Inflammatory macrophage treated with lipopolysaccharide for 1 hour (primary cell): ENCODE measurements around the gene GGT6.
A peak's percentile ranks its signal among the peaks of the same experiment; 100 is the strongest.
"Not testable (repeated sequence)": the region's sequence is repeated elsewhere in the genome, so short reads cannot be mapped to it uniquely, and the experiment has no call there.

ENCODE experiments used
- DNase-seq, 2 donors: peaks; one replicate each; pipeline ENCODE4 v3.0.0-alpha.2; 2020 to 2022

Gene GGT6

DNA sequence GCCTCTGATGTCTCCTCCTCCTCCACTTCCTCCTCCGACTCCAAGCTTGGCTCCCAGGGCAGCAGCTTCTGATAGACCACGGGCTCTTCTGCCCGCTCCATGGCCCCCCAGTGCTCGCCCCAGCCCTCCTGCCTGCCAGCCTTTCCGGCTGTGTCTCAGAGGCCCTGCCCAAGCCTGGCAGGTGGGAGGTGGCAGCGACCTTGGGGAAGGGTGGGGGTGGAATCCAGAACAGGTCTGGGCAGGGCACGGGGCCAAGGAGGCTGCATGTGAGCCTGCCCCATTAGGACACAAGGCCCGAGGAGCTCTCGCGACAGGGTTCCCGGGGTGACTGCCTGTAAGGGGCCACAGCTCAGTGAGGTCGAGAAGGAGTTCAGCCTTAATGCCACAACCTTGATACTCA is at the start of gene GGT6:
GGT6 (minus strand) TSS at position 157 of the 400 bp plus-strand sequence; CDS start at position 101, 56 bp downstream.
- DNase-seq, result no peak

- no peak for DNase-seq
These were observed 49.8 kb upstream of the GGT6 start for GRCh38 chr17:4610162-4610561.

- no peak for DNase-seq
These were observed 49.4 kb upstream of the GGT6 start for GRCh38 chr17:4609761-4610160.

DNA sequence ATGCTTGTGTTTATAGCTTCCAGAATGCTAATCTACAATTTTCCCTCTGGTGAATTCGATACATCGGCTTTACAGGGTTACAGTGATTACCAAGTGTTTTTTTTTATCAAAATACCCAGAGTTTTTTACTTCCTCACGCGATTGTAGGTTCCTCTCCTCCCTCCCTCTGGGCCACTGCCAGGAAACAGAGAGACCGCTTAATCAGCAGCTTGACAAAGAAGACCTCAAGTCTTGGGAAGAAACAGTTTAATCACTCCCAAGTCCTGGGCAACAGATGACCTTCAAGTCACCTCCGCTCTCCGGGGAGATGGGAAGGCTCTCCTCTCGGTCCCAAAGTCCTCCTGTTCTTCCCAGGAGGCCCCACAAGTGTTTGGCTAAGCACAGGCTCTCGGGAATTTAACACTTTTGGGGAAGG is 47.4 kb upstream of the GGT6 start:
- peak; percentile 71 to 76 for DNase-seq

DNA sequence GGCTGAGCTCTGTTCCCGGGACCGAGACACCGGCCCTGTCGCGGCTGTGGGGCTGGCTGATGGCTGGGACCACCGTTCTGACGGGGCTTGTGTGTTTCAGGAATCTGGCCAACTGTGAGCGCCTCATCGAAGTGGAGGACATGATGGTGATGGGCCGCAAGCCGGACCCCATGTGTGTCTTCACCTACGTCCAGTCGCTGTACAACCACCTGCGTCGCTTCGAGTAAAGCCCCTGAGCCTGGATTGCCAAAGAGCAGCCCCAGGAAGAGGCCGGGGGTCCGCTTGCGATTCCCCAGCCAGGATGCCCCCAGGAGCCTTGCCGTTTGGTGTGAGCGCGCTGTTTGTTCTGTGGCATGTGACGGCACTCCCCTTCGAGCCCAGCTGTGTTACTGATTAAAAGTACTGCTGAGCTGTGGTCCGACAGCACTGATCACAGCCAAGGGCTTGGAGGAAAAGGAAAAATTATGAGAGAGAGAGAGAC is 46.9 kb upstream of the GGT6 start:
- DNase-seq, result no peak

GRCh38 chr17:4605826-4606225 is 45.4 kb upstream of the GGT6 start:
- peak; percentile 27 to 68 for DNase-seq

GRCh38 chr17:4604736-4605135 is 44.4 kb upstream of the GGT6 start:
- DNase-seq, result not testable (repeated sequence)

DNA sequence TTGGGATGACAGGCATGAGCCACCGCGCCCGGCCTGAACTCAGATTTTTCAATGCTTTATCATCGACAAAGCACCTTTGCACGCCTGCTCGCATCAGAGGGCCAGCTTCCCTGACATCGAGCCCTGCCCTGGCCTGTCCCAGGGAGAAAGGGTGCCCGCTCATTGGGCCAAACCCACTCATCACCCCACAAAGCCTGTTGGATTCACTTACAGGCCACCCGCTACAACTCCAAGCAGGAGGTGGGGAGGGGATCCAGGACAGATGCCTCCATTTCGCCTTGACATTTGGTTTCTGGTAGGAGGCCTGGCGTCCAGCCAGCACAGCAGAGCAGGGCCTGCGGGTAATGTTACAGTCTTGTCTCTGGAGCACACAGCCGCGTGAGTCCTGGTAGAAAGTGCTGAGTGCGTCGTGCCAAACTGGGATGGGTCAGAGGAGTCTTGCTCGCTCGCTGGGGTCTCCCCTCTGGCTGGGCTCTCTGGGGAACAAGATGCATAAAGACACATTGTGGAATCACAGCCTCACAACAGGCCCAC is 43.8 kb upstream of the GGT6 start:
- no peak for DNase-seq

GRCh38 chr17:4602041-4602440 is 41.7 kb upstream of the GGT6 start:
- DNase-seq, result no peak

- no peak for DNase-seq
These were observed 40.9 kb upstream of the GGT6 start for GRCh38 chr17:4601326-4601725.

- no peak for DNase-seq
These were observed 40.2 kb upstream of the GGT6 start for GRCh38 chr17:4600563-4600962.

DNA sequence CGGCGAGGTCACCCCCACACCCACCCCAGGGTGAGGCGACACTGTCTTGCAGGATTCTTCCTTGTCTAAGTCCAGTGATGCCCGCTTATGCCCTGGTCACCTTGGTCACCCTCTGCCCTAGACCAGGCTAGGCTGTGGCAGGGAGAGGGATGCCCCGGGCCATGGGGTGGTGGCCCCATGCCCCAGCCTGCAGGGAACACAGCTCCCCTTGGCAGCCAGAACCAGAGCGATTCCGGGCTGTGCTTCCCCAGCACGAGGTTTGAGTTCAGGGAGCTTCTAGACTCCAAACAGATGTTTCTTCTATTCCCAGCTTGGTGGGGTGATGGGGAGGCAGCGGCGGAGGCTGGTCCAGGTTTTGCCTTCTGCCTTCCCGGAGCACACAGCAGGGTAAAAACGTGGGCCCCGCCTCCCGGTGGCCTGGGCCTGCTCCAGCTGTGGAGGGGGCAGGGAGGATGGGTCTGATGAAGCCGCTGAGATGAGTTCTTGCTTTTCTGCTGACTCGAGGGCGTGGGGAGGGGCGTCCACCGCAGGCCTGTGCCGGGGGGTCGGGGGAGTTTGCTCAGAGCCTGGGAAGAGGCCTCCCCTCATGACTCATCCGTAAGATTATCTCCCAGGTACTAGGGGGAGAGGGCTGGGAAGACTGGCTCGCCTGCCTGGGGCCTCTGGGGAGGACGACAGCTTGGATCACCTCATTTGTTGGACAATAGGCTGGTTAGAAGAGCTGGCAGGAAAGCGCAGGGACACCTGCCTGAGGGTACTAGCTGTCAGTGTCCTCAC is 39.3 kb upstream of the GGT6 start:
- DNase-seq, result no peak

GRCh38 chr17:4598776-4599504 is 38.6 kb upstream of the GGT6 start:
- DNase-seq, result no peak

- no peak for DNase-seq
These were observed 37.6 kb upstream of the GGT6 start for GRCh38 chr17:4597975-4598374.

DNA sequence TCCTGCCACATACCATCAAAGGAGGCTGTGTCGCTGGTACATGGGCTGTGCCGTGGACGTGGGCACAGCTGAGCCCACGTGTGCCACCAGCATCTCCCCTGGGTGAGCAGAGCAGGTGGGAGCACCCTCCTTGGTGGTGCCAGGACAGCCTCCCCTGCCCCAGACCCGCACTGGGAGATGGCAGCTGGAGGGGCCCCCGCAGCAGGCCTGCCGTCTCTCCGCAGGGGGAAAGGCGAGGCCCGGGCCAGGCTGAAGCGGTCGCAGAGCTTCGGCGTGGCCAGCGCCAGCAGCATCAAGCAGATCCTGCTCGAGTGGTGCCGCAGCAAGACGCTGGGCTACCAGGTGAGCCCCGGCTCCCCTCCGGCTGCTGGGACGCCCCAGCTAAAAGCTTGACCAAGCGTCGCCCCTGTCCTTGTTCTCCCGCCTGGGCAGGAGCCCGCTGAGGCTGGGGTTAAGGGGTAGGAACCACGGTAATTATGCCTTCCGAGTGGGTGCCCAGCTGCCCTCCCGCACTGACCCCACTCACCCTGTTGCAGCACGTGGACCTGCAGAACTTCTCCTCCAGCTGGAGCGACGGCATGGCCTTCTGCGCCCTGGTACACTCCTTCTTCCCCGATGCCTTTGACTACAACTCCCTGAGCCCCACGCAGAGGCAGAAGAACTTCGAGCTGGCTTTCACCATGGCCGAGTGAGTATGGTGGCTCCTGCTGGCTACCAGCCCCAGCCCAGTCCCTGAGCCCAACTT is 36.4 kb upstream of the GGT6 start:
- no peak for DNase-seq

GRCh38 chr17:4595685-4596342 is 35.4 kb upstream of the GGT6 start:
- not testable (repeated sequence) for DNase-seq

DNA sequence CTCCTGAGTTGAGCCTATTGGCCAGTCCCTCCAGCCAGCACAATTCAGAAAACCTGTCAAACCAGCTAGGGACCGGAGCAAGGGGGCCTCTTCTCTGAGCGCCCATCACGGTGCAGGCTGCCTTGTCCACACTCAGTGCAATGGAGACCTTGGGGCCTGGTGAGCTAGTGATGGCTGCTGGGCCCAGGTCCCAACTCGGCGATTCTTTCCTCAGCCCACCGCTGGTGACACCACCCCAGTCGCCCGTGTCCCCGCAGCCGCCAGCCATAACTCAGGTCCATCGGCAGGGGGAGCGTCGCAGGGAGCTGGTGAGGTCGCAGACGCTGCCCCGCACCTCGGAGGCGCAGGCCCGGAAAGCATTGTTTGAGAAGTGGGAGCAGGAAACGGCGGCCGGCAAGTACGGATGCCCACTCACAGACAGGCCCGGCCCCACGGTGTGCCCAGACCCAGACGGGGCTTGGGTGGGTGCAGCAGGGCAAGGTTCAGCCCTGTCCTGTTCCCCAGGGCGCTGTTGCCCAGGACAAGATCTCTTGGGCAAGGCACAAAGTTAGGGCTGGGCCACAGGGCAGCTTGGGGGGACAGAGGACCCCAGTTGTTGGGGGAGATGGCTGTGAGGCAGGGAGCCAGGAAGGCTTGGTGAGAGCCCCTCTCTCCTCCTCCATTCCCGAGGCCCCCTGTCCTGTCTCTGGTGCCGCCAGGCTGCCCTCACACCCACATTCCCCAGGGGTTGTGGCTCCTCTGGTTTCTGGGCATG is 34.7 kb upstream of the GGT6 start:
- peak; percentile 33 to 44 for DNase-seq

DNA sequence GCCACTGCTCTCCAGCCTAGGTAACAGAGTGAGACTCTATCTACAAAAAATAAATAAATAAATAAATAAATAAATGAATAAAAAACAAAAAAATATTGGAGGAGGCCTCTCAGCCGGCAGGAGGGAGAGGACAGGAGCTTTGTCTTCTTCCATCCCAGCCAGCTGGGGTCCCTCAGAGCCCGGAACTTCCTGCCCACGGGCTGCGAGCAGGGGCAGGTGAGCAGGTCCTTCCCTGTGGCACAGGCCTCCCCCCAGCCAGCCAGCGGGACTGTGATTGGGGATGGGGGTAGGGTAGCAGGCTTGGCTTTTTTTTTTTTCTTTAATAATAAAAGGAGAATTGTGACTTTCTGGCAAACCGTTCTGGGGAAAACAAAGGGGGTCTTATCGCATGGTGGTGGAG is 34.0 kb upstream of the GGT6 start:
- DNase-seq, result no peak

DNA sequence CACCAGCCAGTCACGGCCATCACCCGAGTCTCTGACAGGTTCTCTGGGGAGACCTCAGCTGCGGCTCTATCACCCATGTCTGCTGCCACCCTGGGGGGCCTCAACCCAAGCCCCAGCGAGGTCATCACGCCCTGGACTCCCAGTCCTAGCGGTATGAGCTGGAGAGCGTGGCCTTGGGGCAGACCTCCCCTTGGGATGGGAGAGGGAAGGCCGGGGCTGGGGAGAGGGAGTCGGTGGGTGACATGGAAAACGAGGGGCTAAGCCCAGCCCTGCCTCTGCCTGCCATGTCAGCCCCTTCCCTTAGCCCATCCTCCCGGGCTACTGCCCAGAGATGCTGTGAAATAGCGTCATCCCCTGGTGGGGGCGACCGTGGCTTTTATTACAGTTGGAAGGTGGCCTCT is 32.6 kb upstream of the GGT6 start:
- DNase-seq, result no peak

DNA sequence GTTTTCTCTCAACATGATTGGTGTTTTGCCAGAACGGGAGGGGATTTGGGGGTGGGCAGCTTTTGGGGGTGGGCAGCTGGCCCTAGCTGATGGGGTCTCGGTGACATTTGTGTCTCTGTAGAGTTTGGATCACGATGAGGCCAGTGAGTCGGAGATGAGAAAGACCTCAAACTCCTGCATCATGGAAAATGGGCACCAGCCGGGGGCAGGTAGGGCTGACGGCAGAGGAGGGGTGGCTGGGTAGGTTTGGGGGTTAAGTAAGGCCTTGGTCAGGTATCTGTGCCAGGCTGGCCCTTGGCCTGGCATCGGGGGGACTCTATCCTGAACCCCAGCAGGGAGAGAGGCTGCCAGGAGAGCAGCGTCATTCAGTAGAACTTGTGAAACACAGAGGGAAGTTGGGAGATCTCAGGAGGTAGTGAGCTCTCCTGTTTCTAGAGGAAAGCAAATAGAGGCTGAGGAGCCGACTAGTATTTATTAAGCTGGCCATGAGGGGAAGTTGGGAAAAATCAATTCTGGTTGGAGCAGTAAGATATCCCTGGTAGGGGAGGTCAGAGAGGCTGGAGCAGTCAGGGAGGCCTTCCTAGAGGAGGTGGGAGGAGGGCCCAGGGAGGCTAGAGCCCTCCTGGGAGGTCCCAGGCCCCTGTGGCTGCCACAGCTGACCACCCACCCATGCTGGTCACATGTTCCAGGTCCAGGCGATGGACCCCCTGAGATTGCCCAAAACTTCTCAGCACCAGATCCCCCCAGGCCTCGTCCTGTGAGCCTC is 32.0 kb upstream of the GGT6 start:
- no peak for DNase-seq

- peak; percentile 60 to 83 for DNase-seq
These were observed 31.2 kb upstream of the GGT6 start for GRCh38 chr17:4591529-4591928.
